Activated naive CD4-positive, alpha-beta T cell treated with anti-CD3 and anti-CD28 coated beads for 36 hours (primary cell): ENCODE measurements around the gene CSF1R. TPM values are rescaled to one million over a fixed set of nuclear protein-coding genes. Genes with fewer than 3 reads are reported as not detected.

Experiments used
- CTCF ChIA-PET: fragments of 350-600 bp; sonication (Branson Sonifier 250); formaldehyde crosslinking; loops from one replicate; lab custom pipeline; 2021; ENCODE audit warnings: antibody characterized with exemption; lab: Charles Lee
- DNase-seq: peaks from one replicate; pipeline ENCODE4 v3.0.0-alpha.2; 2020
- H3K27ac Mint-ChIP-seq: one replicate; pipeline ENCODE4 v1.8.0; 2021; ENCODE audit warnings: mild to moderate bottlenecking, mixed read lengths
- H3K27me3 Mint-ChIP-seq: one replicate; pipeline ENCODE4 v1.8.0; 2021; ENCODE audit warnings: low read depth, mixed read lengths
- H3K36me3 Mint-ChIP-seq: one replicate; pipeline ENCODE4 v1.8.0; 2021; ENCODE audit warnings: low read depth, mixed read lengths
- H3K4me1 Mint-ChIP-seq: one replicate; pipeline ENCODE4 v1.8.0; 2021; ENCODE audit warnings: low read depth, mixed read lengths
- H3K4me3 Mint-ChIP-seq: one replicate; pipeline ENCODE4 v1.8.0; 2021; ENCODE audit warnings: mild to moderate bottlenecking, moderate library complexity, mixed read lengths
- H3K9me3 Mint-ChIP-seq: one replicate; pipeline ENCODE4 v1.8.0; 2021; ENCODE audit warnings: mixed read lengths
- intact Hi-C: fragments of 100-400 bp; cut with micrococcal nuclease; formaldehyde crosslinking; loops from one replicate; pipeline ENCODE4 v1.15.1; 2023
- total RNA-seq, 2 experiments: library from RNA; stranded (reverse); gene quantifications; one replicate each; pipeline ENCODE4 v1.2.3, GENCODE V29; 2021

The CSF1R gene
- total RNA-seq, 2 experiments from 2014 or later, result 0.94 to 1.8 TPM

- CTCF ChIA-PET, result interaction anchor here (0.5 to 1.0 kb wide), 2 partner anchors 11 to 813 kb away, joined by 3 to 4 read pairs; no protein-coding TSS in a partner anchor
- no peaks in the 10 kb centered on the region for H3K36me3 Mint-ChIP-seq
- H3K4me1 Mint-ChIP-seq, result peaks cover 12% of the 10 kb centered on the region
- no peak overlapping the region for H3K4me3 Mint-ChIP-seq
- intact Hi-C loops, result loop anchor here (5.0 kb wide), 1 partner anchor 58 kb away; no protein-coding TSS in a partner anchor
- H3K9me3 Mint-ChIP-seq, result no peaks in the 10 kb centered on the region
- H3K27ac Mint-ChIP-seq, result no peak overlapping the region
- H3K27me3 Mint-ChIP-seq, result no peaks in the 10 kb centered on the region
- no peak for DNase-seq
Observed at GRCh38 chr5:150064681-150065220, 21.6 kb downstream of the CSF1R start.

GRCh38 chr5:150063638-150064037 is 22.7 kb downstream of the CSF1R start:
- no peaks in the 10 kb centered on the region for H3K36me3 Mint-ChIP-seq
- H3K4me3 Mint-ChIP-seq, result no peak overlapping the region
- no peaks in the 10 kb centered on the region for H3K27me3 Mint-ChIP-seq
- peaks cover 12% of the 10 kb centered on the region for H3K4me1 Mint-ChIP-seq
- H3K27ac Mint-ChIP-seq, result no peak overlapping the region
- CTCF ChIA-PET, result interaction anchor here (0.5 to 1.0 kb wide), 3 partner anchors 10 to 102 kb away, joined by 3 to 6 read pairs (median 3); no protein-coding TSS in a partner anchor
- intact Hi-C loops, result no loop called here
- no peaks in the 10 kb centered on the region for H3K9me3 Mint-ChIP-seq
- no peak for DNase-seq

- Mint-ChIP-seq H3K4me1 (peaks cover 9% of the 10 kb centered on the region), H3K27ac (no peak overlapping the region), H3K9me3 (no peaks in the 10 kb centered on the region), H3K4me3 (no peak overlapping the region), H3K36me3 (no peaks in the 10 kb centered on the region), H3K27me3 (no peaks in the 10 kb centered on the region)
- DNase-seq, result no peak
- CTCF ChIA-PET, result interaction anchor here (0.6 kb wide), 1 partner anchor 992 kb away, joined by 3 read pairs; no protein-coding TSS in a partner anchor
- intact Hi-C loops, result no loop called here
Observed at GRCh38 chr5:150062216-150062922, 24.0 kb downstream of the CSF1R start.

- no peaks in the 10 kb centered on the region for H3K9me3 Mint-ChIP-seq
- intact Hi-C loops, result no loop called here
- CTCF ChIA-PET, result no interaction called here
- H3K4me1 Mint-ChIP-seq, result peaks cover 2% of the 10 kb centered on the region
- H3K27ac Mint-ChIP-seq, result no peak overlapping the region
- no peaks in the 10 kb centered on the region for H3K27me3 Mint-ChIP-seq
- no peak for DNase-seq
- H3K36me3 Mint-ChIP-seq, result no peaks in the 10 kb centered on the region
- H3K4me3 Mint-ChIP-seq, result no peak overlapping the region
Observed at GRCh38 chr5:150061538-150061995, 24.8 kb downstream of the CSF1R start.

- DNase-seq, result no peak
- Mint-ChIP-seq H3K27ac (no peak overlapping the region), H3K9me3 (no peaks in the 10 kb centered on the region), H3K27me3 (no peaks in the 10 kb centered on the region), H3K36me3 (no peaks in the 10 kb centered on the region), H3K4me3 (no peak overlapping the region), H3K4me1 (peaks cover 2% of the 10 kb centered on the region)
- intact Hi-C loops, result no loop called here
- CTCF ChIA-PET, result no interaction called here
Observed at GRCh38 chr5:150060471-150060870, 25.9 kb downstream of the CSF1R start.

GRCh38 chr5:150059623-150060022 is 26.7 kb downstream of the CSF1R start:
- Mint-ChIP-seq H3K4me1 (peaks cover 2% of the 10 kb centered on the region), H3K27ac (no peak overlapping the region), H3K27me3 (no peaks in the 10 kb centered on the region), H3K4me3 (no peak overlapping the region), H3K36me3 (peaks cover 2% of the 10 kb centered on the region), H3K9me3 (no peaks in the 10 kb centered on the region)
- intact Hi-C loops, result no loop called here
- DNase-seq, result no peak
- CTCF ChIA-PET, result no interaction called here

GRCh38 chr5:150058480-150059126 is 27.8 kb downstream of the CSF1R start:
- DNase-seq, result no peak
- H3K4me3 Mint-ChIP-seq, result no peak overlapping the region
- intact Hi-C loops, result no loop called here
- no peaks in the 10 kb centered on the region for H3K9me3 Mint-ChIP-seq
- peaks cover 9% of the 10 kb centered on the region for H3K36me3 Mint-ChIP-seq
- H3K4me1 Mint-ChIP-seq, result peaks cover 2% of the 10 kb centered on the region
- CTCF ChIA-PET, result no interaction called here
- no peak overlapping the region for H3K27ac Mint-ChIP-seq
- no peaks in the 10 kb centered on the region for H3K27me3 Mint-ChIP-seq

- no peaks in the 10 kb centered on the region for H3K27me3 Mint-ChIP-seq
- CTCF ChIA-PET, result no interaction called here
- peaks cover 13% of the 10 kb centered on the region for H3K36me3 Mint-ChIP-seq
- DNase-seq, result no peak
- H3K4me1 Mint-ChIP-seq, result peaks cover 2% of the 10 kb centered on the region
- no peak overlapping the region for H3K4me3 Mint-ChIP-seq
- no peak overlapping the region for H3K27ac Mint-ChIP-seq
- no peaks in the 10 kb centered on the region for H3K9me3 Mint-ChIP-seq
- intact Hi-C loops, result no loop called here
Observed at GRCh38 chr5:150057996-150058395, 28.4 kb downstream of the CSF1R start.

GRCh38 chr5:150057511-150057910 is 28.8 kb downstream of the CSF1R start:
- Mint-ChIP-seq H3K4me1 (peaks cover 2% of the 10 kb centered on the region), H3K36me3 (peaks cover 13% of the 10 kb centered on the region), H3K9me3 (no peaks in the 10 kb centered on the region), H3K27ac (no peak overlapping the region), H3K27me3 (no peaks in the 10 kb centered on the region), H3K4me3 (no peak overlapping the region)
- intact Hi-C loops, result no loop called here
- no peak for DNase-seq
- CTCF ChIA-PET, result no interaction called here

GRCh38 chr5:150057052-150057451 is 29.3 kb downstream of the CSF1R start:
- Mint-ChIP-seq H3K4me1 (peaks cover 2% of the 10 kb centered on the region), H3K9me3 (no peaks in the 10 kb centered on the region), H3K27me3 (no peaks in the 10 kb centered on the region), H3K27ac (no peak overlapping the region), H3K4me3 (no peak overlapping the region), H3K36me3 (peaks cover 18% of the 10 kb centered on the region)
- intact Hi-C loops, result no loop called here
- no peak for DNase-seq
- CTCF ChIA-PET, result interaction anchor here (0.6 kb wide), 1 partner anchor 83 kb away, joined by 4 read pairs; no protein-coding TSS in a partner anchor

GRCh38 chr5:150056075-150056443 is 30.3 kb downstream of the CSF1R start:
- no peak overlapping the region for H3K4me3 Mint-ChIP-seq
- CTCF ChIA-PET, result interaction anchor here (0.5 to 0.8 kb wide), 3 partner anchors 19 to 422 kb away, joined by 3 read pairs; no protein-coding TSS in a partner anchor
- no peak overlapping the region for H3K27ac Mint-ChIP-seq
- H3K27me3 Mint-ChIP-seq, result no peaks in the 10 kb centered on the region
- H3K9me3 Mint-ChIP-seq, result no peaks in the 10 kb centered on the region
- intact Hi-C loops, result no loop called here
- DNase-seq, result no peak
- peaks cover 2% of the 10 kb centered on the region for H3K4me1 Mint-ChIP-seq
- H3K36me3 Mint-ChIP-seq, result peaks cover 20% of the 10 kb centered on the region

GRCh38 chr5:150055326-150056074 is 30.9 kb downstream of the CSF1R start:
- CTCF ChIA-PET, result interaction anchor here (0.8 kb wide), 2 partner anchors 18 to 271 kb away, joined by 3 read pairs; no protein-coding TSS in a partner anchor

More at GRCh38 chr5:150055326-150056074, 30.9 kb downstream of the CSF1R start:
- no peaks in the 10 kb centered on the region for H3K9me3 Mint-ChIP-seq
- DNase-seq, result no peak
- no peak overlapping the region for H3K4me3 Mint-ChIP-seq
- H3K27me3 Mint-ChIP-seq, result no peaks in the 10 kb centered on the region
- H3K27ac Mint-ChIP-seq, result no peak overlapping the region
- H3K4me1 Mint-ChIP-seq, result peaks cover 2% of the 10 kb centered on the region
- intact Hi-C loops, result no loop called here
- H3K36me3 Mint-ChIP-seq, result peaks cover 20% of the 10 kb centered on the region
